Stimulated activated CD4-positive, alpha-beta T cell treated with anti-CD3 and anti-CD28 coated beads, Interleukin-2, amount 100 ng/mL, for 24 hours (primary cell): ENCODE data around the gene TUBD1.

ENCODE experiments used
- DNase-seq, 2 donors: peaks; one replicate each; pipeline ENCODE4 v3.0.0-alpha.2; 2020

Gene TUBD1

GRCh38 chr17:59814685-59815084, 78.1 kb downstream of the TUBD1 start:
- no peak for DNase-seq

DNA sequence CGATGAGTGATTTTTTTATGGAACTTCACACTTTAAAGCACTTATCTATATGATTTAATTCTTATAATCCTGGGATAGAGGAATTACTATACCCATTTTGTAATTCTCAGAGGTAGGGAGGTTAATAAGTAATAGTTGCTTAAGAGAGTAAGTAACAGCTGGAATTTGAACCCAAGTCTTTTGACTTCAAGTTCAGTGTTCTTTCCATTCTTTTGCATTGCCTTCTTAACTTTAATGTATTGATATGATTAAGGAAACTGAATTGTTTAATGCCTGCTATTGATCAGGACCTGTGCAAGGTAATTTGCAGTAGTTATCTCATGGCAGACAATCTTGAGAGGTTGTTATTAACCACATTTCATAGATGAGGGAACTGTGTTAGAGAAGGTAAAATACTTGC, 78.5 kb downstream of the TUBD1 start:
- no peak for DNase-seq

DNA sequence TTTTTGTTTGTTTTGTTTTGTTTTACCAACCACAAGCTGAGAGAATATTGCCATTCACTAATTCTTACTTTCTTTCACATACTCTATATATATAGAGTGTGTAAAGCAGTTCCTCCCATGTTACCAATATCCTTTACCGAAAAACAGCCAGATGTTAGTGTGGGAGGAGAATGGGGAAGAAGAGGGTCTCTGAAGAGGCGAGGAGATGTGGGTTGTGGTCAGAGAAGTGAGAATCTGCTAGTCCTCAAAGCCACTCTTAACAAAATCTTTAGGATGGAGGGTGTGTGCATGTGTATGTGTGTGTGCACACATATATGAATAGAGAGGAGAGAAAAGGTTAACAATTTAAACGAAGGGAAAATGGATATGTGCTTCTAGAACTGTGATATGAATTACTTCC, 80.6 kb downstream of the TUBD1 start:
- no peak for DNase-seq

DNA sequence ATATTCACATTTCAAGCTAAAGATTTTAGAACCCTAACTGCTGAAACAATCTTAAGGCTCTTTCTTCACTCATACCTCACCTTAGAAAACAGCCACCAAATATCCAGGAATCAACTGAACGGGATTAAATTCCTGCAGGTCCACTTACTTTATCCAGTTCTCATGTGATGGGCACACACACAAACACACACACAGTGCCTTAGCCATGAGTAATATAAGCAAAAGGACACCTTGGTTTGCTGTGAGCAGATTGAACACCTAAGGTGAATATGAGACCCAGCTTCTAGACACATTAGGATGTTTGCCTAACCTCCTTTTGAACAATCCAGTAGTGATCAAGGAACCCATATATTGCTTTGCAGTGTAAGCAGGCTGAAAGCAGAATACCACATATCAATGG, 81.5 kb downstream of the TUBD1 start:
- no peak for DNase-seq

DNA sequence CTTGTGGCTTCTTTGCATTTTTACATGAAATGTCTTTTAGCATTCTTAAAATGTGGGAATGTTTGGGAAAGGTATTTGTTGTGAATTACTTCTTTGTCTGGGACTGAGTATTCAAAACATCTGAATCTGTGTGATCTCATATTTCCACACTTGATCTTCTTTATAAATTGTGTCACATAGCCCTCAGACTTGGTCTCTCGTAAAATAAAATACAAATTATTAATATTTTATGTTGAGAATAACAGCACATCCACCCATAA, 81.9 kb downstream of the TUBD1 start:
- no peak for DNase-seq
